SJSA1 (cell line): ENCODE data around the gene TMEM8B. TPM values are rescaled to one million over a fixed set of nuclear protein-coding genes. Genes with fewer than 3 reads are reported as not detected.

Experiments used
- DNase-seq, 2 experiments: peaks; one replicate each; pipeline ENCODE4 v3.0.0-alpha.2; 2015 to 2020; ENCODE audit warnings: low spot score in 2 of 2, low read depth in 1 of 2
- H3K27ac ChIP-seq: fragments of 250-450 bp; sonication (Bioruptor Pico); 2 replicates; pipeline ENCODE4 v1.5.1; 2020; ENCODE audit warnings: mild to moderate bottlenecking, moderate library complexity
- H3K27me3 ChIP-seq: fragments of 250-450 bp; sonication (Bioruptor Pico); replicated peaks from 2 replicates; pipeline ENCODE4 v1.5.1; 2020; ENCODE audit warnings: mild to moderate bottlenecking, moderate library complexity
- H3K36me3 ChIP-seq: fragments of 250-450 bp; sonication (Bioruptor Pico); 2 replicates; pipeline ENCODE4 v1.5.1; 2020; ENCODE audit warnings: mild to moderate bottlenecking
- H3K4me1 ChIP-seq: fragments of 250-450 bp; sonication (Bioruptor Pico); replicated peaks from 2 replicates; pipeline ENCODE4 v1.6.1; 2021; ENCODE audit warnings: mild to moderate bottlenecking
- H3K4me3 ChIP-seq: fragments of 250-450 bp; sonication (Bioruptor Pico); 2 replicates; pipeline ENCODE4 v1.5.1; 2020; ENCODE audit warnings: mild to moderate bottlenecking
- H3K9me3 ChIP-seq: fragments of 250-450 bp; sonication (Bioruptor Pico); replicated peaks from 2 replicates; pipeline ENCODE4 v1.5.1; 2020; ENCODE audit warnings: mild to moderate bottlenecking
- total RNA-seq: library from RNA; depleted of rRNA; stranded (reverse); fragments of >200 nt; shearing (Covaris generic); gene quantifications from 2 replicates; pipeline ENCODE4 v1.2.3, GENCODE V29; 2014; rRNA removed

TMEM8B gene
- total RNA-seq, result 1.4 and 2.8 TPM in 2 replicates

- Histone ChIP-seq H3K9me3 (no peaks in the 10 kb centered on the region), H3K27me3 (no peaks in the 10 kb centered on the region), H3K27ac (peak within 1 kb of the TSS; percentile 70), H3K4me3 (peak within 1 kb of the TSS; percentile 68), H3K4me1 (peaks cover 14% of the 10 kb centered on the region), H3K36me3 (no peaks in the 10 kb centered on the region)
- peak; percentile 54 to 88 for DNase-seq
Observed at GRCh38 chr9:35829084-35829763, at the start of gene TMEM8B. TMEM8B (plus strand) TSS chr9:35829228; CDS start chr9:35829448, 220 bp downstream.

- H3K27me3 ChIP-seq, result no peaks in the 10 kb centered on the region
- H3K27ac ChIP-seq, result no peak overlapping the region
- no peaks in the 10 kb centered on the region for H3K4me1 ChIP-seq
- no peak overlapping the region for H3K4me3 ChIP-seq
- no peak for DNase-seq
- no peaks in the 10 kb centered on the region for H3K9me3 ChIP-seq
- H3K36me3 ChIP-seq, result no peaks in the 10 kb centered on the region
Observed at GRCh38 chr9:35781066-35781465, 48.0 kb upstream of the TMEM8B start.

- H3K36me3 ChIP-seq, result no peaks in the 10 kb centered on the region
- no peaks in the 10 kb centered on the region for H3K27me3 ChIP-seq
- H3K4me3 ChIP-seq, result no peak overlapping the region
- DNase-seq, result no peak
- no peak overlapping the region for H3K27ac ChIP-seq
- H3K4me1 ChIP-seq, result no peaks in the 10 kb centered on the region
- H3K9me3 ChIP-seq, result no peaks in the 10 kb centered on the region
Observed at GRCh38 chr9:35783418-35783817, 45.6 kb upstream of the TMEM8B start.

DNA sequence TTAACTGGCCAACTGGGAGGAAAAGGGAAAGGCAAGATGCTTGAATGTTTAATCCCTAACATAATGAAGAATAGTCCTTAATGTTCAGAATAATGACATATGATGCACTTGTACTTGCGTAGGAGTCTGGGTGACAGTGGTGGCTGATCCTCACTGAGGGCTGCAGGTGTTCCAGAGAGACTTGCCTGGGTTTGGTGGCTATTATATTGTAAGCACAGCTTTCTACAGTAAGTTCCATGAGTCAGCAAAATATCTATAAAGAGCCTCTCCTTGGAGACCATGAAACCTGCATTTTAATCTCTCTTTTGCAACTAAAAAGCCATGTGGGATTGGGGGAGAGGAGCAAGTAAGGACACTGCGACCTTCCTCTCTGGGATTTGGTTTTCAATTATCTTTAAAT, 39.5 kb upstream of the TMEM8B start:
- no peaks in the 10 kb centered on the region for H3K9me3 ChIP-seq
- no peaks in the 10 kb centered on the region for H3K36me3 ChIP-seq
- DNase-seq, result no peak
- no peak overlapping the region for H3K4me3 ChIP-seq
- no peak overlapping the region for H3K27ac ChIP-seq
- H3K4me1 ChIP-seq, result peaks cover 26% of the 10 kb centered on the region
- H3K27me3 ChIP-seq, result no peaks in the 10 kb centered on the region

DNA sequence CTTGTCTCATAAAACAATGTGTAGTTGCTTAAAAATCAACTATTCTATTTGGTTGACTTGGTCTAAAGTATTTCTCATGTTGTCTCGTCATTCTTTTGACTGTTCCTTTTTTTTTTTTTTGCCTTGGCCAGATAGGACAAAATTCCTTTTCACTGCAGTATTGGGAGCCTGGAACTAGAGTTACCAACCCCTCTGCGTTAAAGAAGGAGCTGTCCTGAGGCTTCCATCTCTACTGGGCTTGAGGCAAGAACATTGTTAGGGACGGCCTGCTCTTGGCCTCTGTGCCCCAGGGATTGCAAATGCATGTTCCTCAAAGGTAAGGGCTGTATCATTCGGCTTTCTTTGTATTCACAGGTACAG, 39.0 kb upstream of the TMEM8B start:
- no peaks in the 10 kb centered on the region for H3K36me3 ChIP-seq
- no peaks in the 10 kb centered on the region for H3K27me3 ChIP-seq
- H3K4me1 ChIP-seq, result peaks cover 31% of the 10 kb centered on the region
- H3K9me3 ChIP-seq, result no peaks in the 10 kb centered on the region
- DNase-seq, result no peak
- H3K27ac ChIP-seq, result no peak overlapping the region
- no peak overlapping the region for H3K4me3 ChIP-seq

DNA sequence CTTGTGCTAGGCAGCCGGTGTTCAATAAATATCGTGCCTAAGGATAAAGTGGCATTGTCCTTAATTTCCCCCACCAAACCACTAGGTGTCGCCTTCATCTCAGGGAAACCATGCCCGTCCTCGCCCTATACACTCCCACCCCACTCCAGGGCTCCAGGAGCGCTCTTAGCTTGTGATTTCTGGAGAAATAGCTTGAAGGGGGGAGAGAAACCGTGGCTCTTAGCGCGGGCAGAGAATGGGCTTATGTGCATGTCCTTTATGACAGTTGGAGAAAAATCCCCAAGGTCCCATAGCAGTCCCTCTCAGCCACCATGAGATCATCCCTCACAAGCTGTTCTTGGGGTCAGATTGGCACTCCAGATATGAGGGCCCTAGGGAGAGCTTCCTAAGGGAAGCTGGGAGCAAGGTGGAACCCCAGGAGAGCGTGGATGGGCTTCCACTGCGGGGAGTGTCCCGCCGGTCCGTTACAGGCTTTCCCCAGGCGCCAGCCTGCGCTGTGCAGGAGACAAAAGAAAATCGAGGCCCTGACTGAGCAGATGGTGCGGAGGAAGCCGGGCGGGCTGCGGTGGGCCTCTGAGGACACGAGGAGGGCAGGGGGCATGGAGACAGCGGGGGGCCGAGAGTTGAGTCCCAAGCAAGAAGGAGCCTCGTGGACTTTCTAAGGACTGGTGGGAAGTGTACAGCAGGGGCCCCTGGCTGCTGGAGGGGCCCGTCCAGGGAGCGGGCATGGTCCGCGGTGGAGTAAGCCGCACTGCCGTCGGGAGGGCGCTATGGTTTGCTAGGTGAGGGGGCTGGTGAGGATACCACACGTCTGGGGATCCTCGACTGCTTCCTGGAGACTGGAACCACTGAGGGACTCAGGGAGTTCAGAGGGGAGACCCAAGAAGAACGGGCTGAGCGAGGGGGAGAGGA, 38.4 kb upstream of the TMEM8B start:
- DNase-seq, result peak; percentile 58 to 74
- Histone ChIP-seq H3K4me1 (peaks cover 37% of the 10 kb centered on the region), H3K27ac (no peak overlapping the region), H3K9me3 (no peaks in the 10 kb centered on the region), H3K36me3 (no peaks in the 10 kb centered on the region), H3K27me3 (no peaks in the 10 kb centered on the region), H3K4me3 (no peak overlapping the region)

- Histone ChIP-seq H3K4me1 (peaks cover 45% of the 10 kb centered on the region), H3K27ac (peak within 1 kb of the TSS; percentile 61; the same call in 1 of the 2 replicates)
- peak in 1 of 2 experiments; percentile 20 for DNase-seq
Observed at GRCh38 chr9:35791297-35791921, 37.6 kb upstream of the TMEM8B start, which contains the start of gene NPR2. NPR2 (plus strand) TSS chr9:35791591; CDS start chr9:35792409, 818 bp downstream.

DNA sequence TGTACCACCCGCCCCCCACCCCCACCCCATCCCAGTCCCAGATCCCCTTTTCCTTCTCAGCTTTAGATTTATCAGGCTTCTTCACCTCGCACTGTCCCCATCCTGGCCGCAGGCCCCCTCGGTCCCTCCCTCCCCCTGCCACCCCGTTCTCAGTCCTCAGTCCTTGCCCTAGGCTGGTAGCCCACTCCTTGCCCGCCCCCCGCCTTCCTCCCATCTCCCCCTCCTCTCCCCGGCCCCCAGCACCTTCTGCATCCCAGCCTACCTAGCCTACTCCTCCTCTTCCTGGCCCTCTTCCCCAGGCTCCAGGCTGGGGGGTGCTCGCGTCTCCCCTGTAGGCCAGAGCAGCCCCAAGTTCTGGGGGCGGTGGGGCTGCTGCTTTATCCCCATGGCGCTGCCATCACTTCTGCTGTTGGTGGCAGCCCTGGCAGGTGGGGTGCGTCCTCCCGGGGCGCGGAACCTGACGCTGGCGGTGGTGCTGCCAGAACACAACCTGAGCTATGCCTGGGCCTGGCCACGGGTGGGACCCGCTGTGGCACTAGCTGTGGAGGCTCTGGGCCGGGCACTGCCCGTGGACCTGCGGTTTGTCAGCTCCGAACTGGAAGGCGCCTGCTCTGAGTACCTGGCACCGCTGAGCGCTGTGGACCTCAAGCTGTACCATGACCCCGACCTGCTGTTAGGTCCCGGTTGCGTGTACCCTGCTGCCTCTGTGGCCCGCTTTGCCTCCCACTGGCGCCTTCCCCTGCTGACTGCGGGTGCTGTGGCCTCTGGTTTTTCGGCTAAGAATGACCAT, 36.8 kb upstream of the TMEM8B start:
- Histone ChIP-seq H3K27ac (no peak overlapping the region), H3K36me3 (no peaks in the 10 kb centered on the region), H3K27me3 (no peaks in the 10 kb centered on the region), H3K4me1 (peaks cover 53% of the 10 kb centered on the region), H3K4me3 (peak overlapping the region; percentile 47), H3K9me3 (no peaks in the 10 kb centered on the region)
- DNase-seq, result no peak

More at GRCh38 chr9:35791297-35791921, 37.6 kb upstream of the TMEM8B start, which contains the start of gene NPR2:
- no peaks in the 10 kb centered on the region for H3K36me3 ChIP-seq
- no peaks in the 10 kb centered on the region for H3K9me3 ChIP-seq
- H3K27me3 ChIP-seq, result no peaks in the 10 kb centered on the region
- H3K4me3 ChIP-seq, result peak within 1 kb of the TSS; percentile 47

DNA sequence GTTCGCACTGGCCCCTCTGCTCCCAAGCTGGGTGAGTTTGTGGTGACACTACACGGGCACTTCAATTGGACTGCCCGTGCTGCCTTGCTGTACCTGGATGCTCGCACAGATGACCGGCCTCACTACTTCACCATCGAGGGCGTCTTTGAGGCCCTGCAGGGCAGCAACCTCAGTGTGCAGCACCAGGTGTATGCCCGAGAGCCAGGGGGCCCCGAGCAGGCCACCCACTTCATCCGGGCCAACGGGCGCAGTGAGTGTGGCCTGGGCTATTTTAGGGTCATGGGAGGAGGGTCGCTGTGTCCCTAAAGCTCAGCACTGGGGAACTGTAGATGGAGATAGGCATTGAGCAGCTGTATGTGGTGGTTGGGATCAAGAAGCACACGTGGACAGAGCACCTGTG, 36.2 kb upstream of the TMEM8B start:
- no peaks in the 10 kb centered on the region for H3K9me3 ChIP-seq
- H3K36me3 ChIP-seq, result no peaks in the 10 kb centered on the region
- DNase-seq, result no peak
- peaks cover 58% of the 10 kb centered on the region for H3K4me1 ChIP-seq
- no peaks in the 10 kb centered on the region for H3K27me3 ChIP-seq
- no peak overlapping the region for H3K4me3 ChIP-seq
- no peak overlapping the region for H3K27ac ChIP-seq

GRCh38 chr9:35793461-35793860, 35.6 kb upstream of the TMEM8B start:
- no peak for DNase-seq
- Histone ChIP-seq H3K4me3 (no peak overlapping the region), H3K4me1 (peaks cover 65% of the 10 kb centered on the region)

GRCh38 chr9:35795695-35796094, 33.3 kb upstream of the TMEM8B start:
- Histone ChIP-seq H3K36me3 (no peaks in the 10 kb centered on the region), H3K4me1 (peaks cover 69% of the 10 kb centered on the region), H3K27ac (peak overlapping the region; percentile 70), H3K4me3 (no peak overlapping the region), H3K27me3 (no peaks in the 10 kb centered on the region), H3K9me3 (no peaks in the 10 kb centered on the region)
- DNase-seq, result peak in 1 of 2 experiments; percentile 47

More at GRCh38 chr9:35793461-35793860, 35.6 kb upstream of the TMEM8B start:
- H3K36me3 ChIP-seq, result no peaks in the 10 kb centered on the region
- H3K27me3 ChIP-seq, result no peaks in the 10 kb centered on the region
- H3K9me3 ChIP-seq, result no peaks in the 10 kb centered on the region
- no peak overlapping the region for H3K27ac ChIP-seq

GRCh38 chr9:35797311-35798109, 31.5 kb upstream of the TMEM8B start:
- Histone ChIP-seq H3K4me3 (no peak overlapping the region), H3K36me3 (0 out of 2 replicates have a peak, but pooled peaks cover under 1% of the 10 kb centered on the region), H3K9me3 (no peaks in the 10 kb centered on the region), H3K27ac (peak overlapping the region; percentile 4), H3K4me1 (peaks cover 62% of the 10 kb centered on the region), H3K27me3 (no peaks in the 10 kb centered on the region)
- no peak for DNase-seq
